Chondrocyte (in vitro differentiated cells): ENCODE measurements around the gene BRCA1. TPM values are rescaled to one million over a fixed set of nuclear protein-coding genes. Genes with fewer than 3 reads are reported as not detected.

ENCODE experiments used
- DNase-seq: peaks from one replicate; pipeline ENCODE4 v3.0.0; 2021; ENCODE audit warnings: mixed read lengths, low spot score
- H3K27ac Mint-ChIP-seq: one replicate; pipeline ENCODE4 v1.8.0; 2021; ENCODE audit warnings: mild to moderate bottlenecking, moderate library complexity, mixed read lengths; ENCODE audit not compliant: unreplicated experiment
- H3K27me3 Mint-ChIP-seq: 2 replicates; pipeline ENCODE4 v1.8.0; 2021; ENCODE audit warnings: low read depth, mixed read lengths
- H3K36me3 Mint-ChIP-seq: 2 replicates; pipeline ENCODE4 v1.8.0; 2021; ENCODE audit warnings: low read depth, mixed read lengths
- H3K4me1 Mint-ChIP-seq: 2 replicates; pipeline ENCODE4 v1.8.0; 2021; ENCODE audit warnings: low read depth, mild to moderate bottlenecking, mixed read lengths
- H3K4me3 Mint-ChIP-seq: one replicate; pipeline ENCODE4 v1.8.0; 2021; ENCODE audit warnings: mild to moderate bottlenecking, moderate library complexity, mixed read lengths; ENCODE audit not compliant: unreplicated experiment
- H3K9me3 Mint-ChIP-seq: 2 replicates; pipeline ENCODE4 v1.8.0; 2021; ENCODE audit warnings: low read depth, mixed read lengths
- CTCF ChIP-seq: fragments of 200-600 bp; sonication (generic); IDR thresholded peaks from 2 replicates; pipeline ENCODE4 v1.5.0; 2021; ENCODE audit warnings: antibody characterized with exemption, mild to moderate bottlenecking, moderate library complexity
- total RNA-seq: library from RNA; stranded (reverse); gene quantifications from 3 replicates; pipeline ENCODE4 v1.2.1, GENCODE V29; 2021

Gene BRCA1
- total RNA-seq, 1 donor from 2014 or later, result 4.8 TPM

- H3K27ac Mint-ChIP-seq, result peak within 1 kb of the TSS; percentile 99
- H3K4me1 Mint-ChIP-seq, result peaks cover 38% of the 10 kb centered on the region
Observed at GRCh38 chr17:42997984-42998938, 126.9 kb downstream of the BRCA1 start, which contains the start of gene RPL27. RPL27 (plus strand) TSS chr17:42998419; CDS start chr17:42998751, 332 bp downstream.

GRCh38 chr17:42997390-42997983 lies 127.7 kb downstream of the BRCA1 start:
- H3K27ac Mint-ChIP-seq, result peak overlapping the region; percentile 99
- no peak for TF ChIP-seq CTCF
- H3K4me1 Mint-ChIP-seq, result peaks cover 37% of the 10 kb centered on the region
- H3K9me3 Mint-ChIP-seq, result no peaks in the 10 kb centered on the region
- peak overlapping the region; percentile 92 for H3K4me3 Mint-ChIP-seq
- no peaks in the 10 kb centered on the region for H3K27me3 Mint-ChIP-seq
- DNase-seq, result no peak
- H3K36me3 Mint-ChIP-seq, result peaks cover 23% of the 10 kb centered on the region

More at GRCh38 chr17:42997984-42998938, 126.9 kb downstream of the BRCA1 start, which contains the start of gene RPL27:
- TF ChIP-seq CTCF, result peak; percentile 86
- DNase-seq, result peak; percentile 99
- peaks cover 24% of the 10 kb centered on the region for H3K36me3 Mint-ChIP-seq
- no peaks in the 10 kb centered on the region for H3K27me3 Mint-ChIP-seq
- H3K4me3 Mint-ChIP-seq, result peak within 1 kb of the TSS; percentile 92
- H3K9me3 Mint-ChIP-seq, result no peaks in the 10 kb centered on the region

Other genes starting within 250 kb of the BRCA1 start
- not detected in 3 replicates for gene G6PC1, start 224.6 kb downstream of the BRCA1 start, total RNA-seq
- 39.1 to 44.4 TPM (median 44.0 TPM) in 3 replicates for gene AARSD1, start 160.9 kb downstream of the BRCA1 start, total RNA-seq
- gene PTGES3L, start 145.3 kb downstream of the BRCA1 start, total RNA-seq, result 1.2 to 5.7 TPM (median 3.9 TPM) in 3 replicates
- 11.2 to 13.1 TPM (median 11.3 TPM) in 3 replicates for gene RUNDC1, start 144.8 kb downstream of the BRCA1 start, total RNA-seq
- 738 to 860 TPM (median 747 TPM) in 3 replicates for gene RPL27, start 126.9 kb downstream of the BRCA1 start, total RNA-seq
- gene IFI35, start 118.6 kb downstream of the BRCA1 start, total RNA-seq, result 9.0 to 20.9 TPM (median 12.8 TPM) in 3 replicates
- 290 to 589 TPM (median 567 TPM) in 3 replicates for gene VAT1, start 103.0 kb downstream of the BRCA1 start, total RNA-seq
- gene RND2, start 100.1 kb downstream of the BRCA1 start, total RNA-seq, result 0.73 to 1.5 TPM (median 1.1 TPM) in 3 replicates
- gene NBR1, start 45.9 kb upstream of the BRCA1 start, total RNA-seq, result 62.7 to 70.9 TPM (median 63.3 TPM) in 3 replicates
- gene TMEM106A, start 86.5 kb upstream of the BRCA1 start, total RNA-seq, result 12.0 to 18.3 TPM (median 16.4 TPM) in 3 replicates
- gene CCDC200, start 103.3 kb upstream of the BRCA1 start, total RNA-seq, result not detected in 3 replicates
- gene RNU2-1, start 108.6 kb upstream of the BRCA1 start, total RNA-seq, result 2,934 to 3,390 TPM (median 3,124 TPM) in 3 replicates